ENCODE measurements around the gene ARMC9.

DNA sequence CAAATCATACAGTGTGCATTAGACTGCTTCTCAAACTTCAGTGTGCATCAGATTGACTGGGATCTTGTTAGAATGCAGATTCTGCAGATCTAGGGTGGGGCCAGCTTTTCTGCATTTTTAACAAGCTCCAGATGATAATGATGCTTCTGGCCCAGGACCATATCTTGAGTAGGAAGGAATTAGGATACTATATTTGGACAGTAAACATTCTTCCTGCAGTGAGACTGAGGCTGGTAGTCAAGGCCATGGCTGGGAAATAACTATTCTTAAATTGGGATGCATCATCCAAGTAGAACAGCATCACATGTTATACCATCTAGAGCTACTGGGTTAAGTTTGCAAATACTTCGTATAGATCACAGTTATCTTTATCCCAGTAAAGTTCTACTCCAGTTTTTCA lies 28.4 kb upstream of the ARMC9 start:
- TF ChIP-seq, protein P1, sequence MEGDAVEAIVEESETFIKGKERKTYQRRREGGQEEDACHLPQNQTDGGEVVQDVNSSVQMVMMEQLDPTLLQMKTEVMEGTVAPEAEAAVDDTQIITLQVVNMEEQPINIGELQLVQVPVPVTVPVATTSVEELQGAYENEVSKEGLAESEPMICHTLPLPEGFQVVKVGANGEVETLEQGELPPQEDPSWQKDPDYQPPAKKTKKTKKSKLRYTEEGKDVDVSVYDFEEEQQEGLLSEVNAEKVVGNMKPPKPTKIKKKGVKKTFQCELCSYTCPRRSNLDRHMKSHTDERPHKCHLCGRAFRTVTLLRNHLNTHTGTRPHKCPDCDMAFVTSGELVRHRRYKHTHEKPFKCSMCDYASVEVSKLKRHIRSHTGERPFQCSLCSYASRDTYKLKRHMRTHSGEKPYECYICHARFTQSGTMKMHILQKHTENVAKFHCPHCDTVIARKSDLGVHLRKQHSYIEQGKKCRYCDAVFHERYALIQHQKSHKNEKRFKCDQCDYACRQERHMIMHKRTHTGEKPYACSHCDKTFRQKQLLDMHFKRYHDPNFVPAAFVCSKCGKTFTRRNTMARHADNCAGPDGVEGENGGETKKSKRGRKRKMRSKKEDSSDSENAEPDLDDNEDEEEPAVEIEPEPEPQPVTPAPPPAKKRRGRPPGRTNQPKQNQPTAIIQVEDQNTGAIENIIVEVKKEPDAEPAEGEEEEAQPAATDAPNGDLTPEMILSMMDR (IDR thresholded peaks at IDR 0.05) = no peak
- no peak for TF ChIP-seq POLR2A (IDR thresholded peaks at IDR 0.05)

Measured in uterus (tissue), 2 donors.